ENCODE results near the gene SHISAL2A.

DNA sequence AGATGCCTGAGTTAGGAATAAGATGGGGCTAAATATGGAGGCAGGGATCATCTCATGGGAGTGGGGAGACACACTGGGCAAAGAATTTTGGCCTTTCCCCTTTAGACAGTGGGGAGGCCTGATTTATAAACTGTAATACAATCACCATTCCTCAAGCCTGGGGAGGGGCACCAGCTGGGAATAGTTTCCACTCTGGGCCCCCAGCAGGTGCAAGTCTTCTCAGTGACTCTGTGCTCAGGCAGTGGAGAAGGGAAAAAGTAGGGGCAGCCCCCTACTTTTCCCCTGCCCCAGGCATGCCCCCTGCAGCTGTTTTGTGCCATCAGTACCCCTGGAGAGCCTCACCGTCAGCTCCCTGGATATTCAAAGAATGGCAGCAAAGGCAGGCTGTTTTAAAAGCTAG lies 46.1 kb downstream of the SHISAL2A start:
- TF ChIP-seq FOXK2 (IDR thresholded peaks at IDR 0.05) (no peak), SP1 (IDR thresholded peaks at IDR 0.05) (no peak)

All from HEK293T (cell line).